ENCODE results near the gene SMIM29.

- TF ChIP-seq CTCF (IDR thresholded peaks at IDR 0.05; ENCODE audit: insufficient read depth, low read length, poor library complexity, severe bottlenecking) = no peak
- TF ChIP-seq EZH2phosphoT487 (conservative IDR thresholded peaks at IDR 0.05; ENCODE audit: low read length) = no peak
These were observed 24.5 kb upstream of the SMIM29 start for GRCh38 chr6:34273242-34273805.
